Epithelial cell of proximal tubule (primary cell): ENCODE results near the gene TEX35. TPM values are rescaled to one million over a fixed set of nuclear protein-coding genes. Genes with fewer than 3 reads are reported as not detected.
"Not testable (repeated sequence)": the region's sequence is repeated elsewhere in the genome, so short reads cannot be mapped to it uniquely, and the experiment has no call there.

Experiments used
- DNase-seq: peaks from one replicate; pipeline ENCODE4 v3.0.0-alpha.2; 2011; ENCODE audit warnings: low read depth
- H3K4me3 ChIP-seq: 2 replicates; pipeline ENCODE4 v1.5.1; 2011; ENCODE audit warnings: low read depth, mild to moderate bottlenecking, low read length
- total RNA-seq: library from RNA; depleted of rRNA; stranded (reverse); fragments of >200 nt; gene quantifications from 2 replicates; pipeline ENCODE4 v1.2.3, GENCODE V29; 2015
- TF ChIP-seq, protein P1 (sequence below): conservative IDR thresholded peaks from 2 replicates; pipeline ENCODE4 v1.5.1; 2012; ENCODE audit warnings: low read depth, mild to moderate bottlenecking, low read length

The TEX35 gene
- total RNA-seq, 1 donor from 2014 or later, result not detected

DNA sequence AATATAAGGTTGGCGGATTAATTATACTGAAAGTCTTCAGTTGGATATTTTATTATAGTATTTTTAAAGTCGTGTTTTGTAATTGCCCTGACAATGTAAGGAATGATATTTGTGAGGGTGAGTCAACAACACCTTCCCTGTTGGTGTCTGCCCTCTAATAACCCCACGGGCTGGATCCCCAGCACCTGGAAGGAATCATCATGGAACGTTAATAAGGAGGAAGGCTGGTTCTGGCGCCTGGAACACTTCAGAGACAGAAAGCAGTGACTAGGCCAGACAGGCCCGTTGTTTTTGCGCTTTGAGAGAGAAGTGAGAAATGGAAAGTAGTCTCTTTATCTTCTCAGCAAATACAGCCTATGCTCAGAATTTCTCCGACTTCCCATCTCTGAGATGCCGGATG, 31.6 kb downstream of the TEX35 start:
- no peak overlapping the region for H3K4me3 ChIP-seq
- TF ChIP-seq, protein P1, sequence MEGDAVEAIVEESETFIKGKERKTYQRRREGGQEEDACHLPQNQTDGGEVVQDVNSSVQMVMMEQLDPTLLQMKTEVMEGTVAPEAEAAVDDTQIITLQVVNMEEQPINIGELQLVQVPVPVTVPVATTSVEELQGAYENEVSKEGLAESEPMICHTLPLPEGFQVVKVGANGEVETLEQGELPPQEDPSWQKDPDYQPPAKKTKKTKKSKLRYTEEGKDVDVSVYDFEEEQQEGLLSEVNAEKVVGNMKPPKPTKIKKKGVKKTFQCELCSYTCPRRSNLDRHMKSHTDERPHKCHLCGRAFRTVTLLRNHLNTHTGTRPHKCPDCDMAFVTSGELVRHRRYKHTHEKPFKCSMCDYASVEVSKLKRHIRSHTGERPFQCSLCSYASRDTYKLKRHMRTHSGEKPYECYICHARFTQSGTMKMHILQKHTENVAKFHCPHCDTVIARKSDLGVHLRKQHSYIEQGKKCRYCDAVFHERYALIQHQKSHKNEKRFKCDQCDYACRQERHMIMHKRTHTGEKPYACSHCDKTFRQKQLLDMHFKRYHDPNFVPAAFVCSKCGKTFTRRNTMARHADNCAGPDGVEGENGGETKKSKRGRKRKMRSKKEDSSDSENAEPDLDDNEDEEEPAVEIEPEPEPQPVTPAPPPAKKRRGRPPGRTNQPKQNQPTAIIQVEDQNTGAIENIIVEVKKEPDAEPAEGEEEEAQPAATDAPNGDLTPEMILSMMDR, result no peak
- DNase-seq, result no peak

DNA sequence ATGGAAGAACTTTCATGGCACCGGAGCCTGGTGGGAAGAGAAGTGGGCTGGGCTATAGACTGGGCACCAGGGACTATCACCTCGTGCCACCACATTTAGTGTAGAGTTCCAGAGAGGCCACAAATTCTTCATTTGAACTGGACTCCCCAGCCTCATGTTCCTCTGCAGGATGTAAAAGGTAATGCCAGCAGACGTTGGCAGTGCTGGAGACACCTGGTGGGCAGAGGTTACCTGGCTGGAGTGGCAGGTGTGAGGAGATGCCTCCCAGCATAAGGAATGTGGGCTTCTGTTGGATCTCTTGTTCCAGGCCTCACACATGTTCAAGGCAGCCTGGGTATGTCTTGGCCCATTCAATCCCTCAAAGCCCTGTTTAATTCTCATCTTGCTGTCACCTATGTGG, 35.2 kb downstream of the TEX35 start:
- no peak for DNase-seq

GRCh38 chr1:178551307-178551706, 38.4 kb downstream of the TEX35 start:
- H3K4me3 ChIP-seq, result no peak overlapping the region
- TF ChIP-seq, protein P1, result no peak
- DNase-seq, result no peak

More for the DNA sequence above, 35.2 kb downstream of the TEX35 start:
- H3K4me3 ChIP-seq, result no peak overlapping the region
- TF ChIP-seq, protein P1, result no peak

DNA sequence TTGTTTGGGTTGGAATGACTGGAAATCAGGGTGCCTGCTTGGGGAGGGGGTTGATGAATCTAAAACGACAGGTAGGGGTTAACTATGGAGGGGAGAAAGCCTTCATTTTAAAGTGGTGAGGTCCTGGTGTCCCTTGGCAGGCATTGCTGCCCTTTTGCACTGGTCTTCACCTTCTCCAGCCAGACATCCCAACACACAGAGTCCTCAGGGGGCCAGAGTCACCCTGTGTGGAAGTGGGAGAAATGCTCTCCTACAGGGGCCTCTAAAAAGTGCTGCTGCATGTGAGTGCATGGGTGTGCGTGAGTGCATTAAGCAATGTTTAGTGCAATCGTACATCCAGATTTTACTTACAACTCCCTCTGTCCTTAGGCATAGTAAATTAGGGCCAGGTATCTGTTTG, 39.0 kb downstream of the TEX35 start:
- DNase-seq, result no peak
- TF ChIP-seq, protein P1, result no peak
- H3K4me3 ChIP-seq, result no peak overlapping the region

DNA sequence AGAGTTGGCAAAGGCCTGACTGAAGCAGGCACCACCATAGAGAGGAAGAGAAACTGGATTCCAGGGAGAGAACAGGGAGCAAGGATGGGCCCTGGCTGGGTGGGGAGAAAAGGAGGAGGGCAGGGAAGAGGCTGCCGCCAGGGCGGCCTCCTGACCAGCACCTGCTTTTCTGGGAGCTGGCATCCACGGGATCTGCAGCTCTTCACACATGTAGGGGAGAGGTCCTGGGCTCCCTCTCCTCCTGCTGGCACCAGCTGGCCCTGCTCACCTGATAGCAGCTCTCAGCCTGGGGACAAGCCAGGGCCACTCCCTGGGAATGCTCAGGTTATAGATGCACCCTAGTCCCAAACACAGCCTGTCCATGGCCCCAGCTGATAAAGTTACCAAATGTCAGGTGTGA, 39.9 kb downstream of the TEX35 start:
- H3K4me3 ChIP-seq, result no peak overlapping the region
- TF ChIP-seq, protein P1, result no peak
- DNase-seq, result no peak

GRCh38 chr1:178554351-178554750, 41.4 kb downstream of the TEX35 start:
- H3K4me3 ChIP-seq, DNase-seq: not testable (repeated sequence)

GRCh38 chr1:178555613-178556012, 42.7 kb downstream of the TEX35 start:
- H3K4me3 ChIP-seq, DNase-seq: not testable (repeated sequence)

GRCh38 chr1:178558816-178559215, 45.9 kb downstream of the TEX35 start:
- not testable (repeated sequence) for H3K4me3 ChIP-seq, DNase-seq

DNA sequence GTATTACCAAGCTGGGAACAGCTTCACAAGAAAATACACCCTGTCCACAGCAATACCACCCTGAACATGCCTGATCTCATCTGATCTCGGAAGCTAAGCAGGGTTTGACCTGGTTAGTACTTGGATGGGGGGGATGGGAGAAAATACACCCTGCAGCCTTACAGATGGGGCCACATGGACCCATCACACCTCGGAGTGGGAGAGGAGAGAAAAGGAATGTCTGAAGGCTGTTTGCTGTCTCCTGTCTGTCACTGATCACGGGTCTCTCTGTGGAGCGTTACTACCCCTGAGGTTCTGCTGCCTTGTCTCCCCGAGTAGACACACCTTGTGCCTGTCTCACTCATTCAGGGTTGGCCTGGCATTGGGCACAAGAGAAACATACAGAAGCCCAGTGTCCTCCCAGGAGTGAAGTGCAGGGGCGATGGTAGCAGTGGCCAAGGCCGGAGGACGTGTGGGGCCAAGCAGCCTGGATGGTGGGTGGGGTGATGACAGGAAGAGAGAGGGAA, 48.0 kb downstream of the TEX35 start:
- TF ChIP-seq, protein P1, result no peak
- no peak for DNase-seq
- no peak overlapping the region for H3K4me3 ChIP-seq
